ENCODE measurements around the gene ACAT1. TPM values are rescaled to one million over a fixed set of nuclear protein-coding genes. Genes with fewer than 3 reads are reported as not detected.
A peak's percentile ranks its signal among the peaks of the same experiment; 100 is the strongest.

The ACAT1 gene
- total RNA-seq, 2 donors from 2014 or later, result 15.8 to 18.8 TPM

GRCh38 chr11:108101090-108101775 lies 20.1 kb upstream of the ACAT1 start:
- Histone ChIP-seq H3K4me3 (ENCODE audit: low read length) (no peak overlapping the region), H3K9ac (ENCODE audit: extremely low read depth, low read length, poor library complexity, severe bottlenecking) (no peak overlapping the region), H3K36me3 (ENCODE audit: control insufficient read depth, insufficient read depth, low read length) (peaks cover 74% of the 10 kb centered on the region), H3K27ac (ENCODE audit: low read depth, low read length) (no peak overlapping the region), H3K9me3 (ENCODE audit: control insufficient read depth, low read length) (no peaks in the 10 kb centered on the region), H3K4me1 (ENCODE audit: control insufficient read depth, insufficient read depth, low read length) (no peaks in the 10 kb centered on the region), H3K27me3 (ENCODE audit: control insufficient read depth, insufficient read depth, low read length, poor library complexity, severe bottlenecking) (no peaks in the 10 kb centered on the region)
- 90 to 100% methylated on average over 1 of the region's 1 CpG for WGBS, 2 experiments (ENCODE audit: insufficient coverage in 1 of 2, insufficient read length in 1 of 2)
- Mint-ChIP-seq H3K36me3 (ENCODE audit: low read depth) (peaks cover 51% of the 10 kb centered on the region), H3K4me3 (no peak overlapping the region), H3K4me1 (no peaks in the 10 kb centered on the region), H3K9me3 (no peaks in the 10 kb centered on the region), H3K27ac (no peak overlapping the region), H3K27me3 (ENCODE audit: insufficient read depth) (no peaks in the 10 kb centered on the region)
- TF ChIP-seq, protein P1, sequence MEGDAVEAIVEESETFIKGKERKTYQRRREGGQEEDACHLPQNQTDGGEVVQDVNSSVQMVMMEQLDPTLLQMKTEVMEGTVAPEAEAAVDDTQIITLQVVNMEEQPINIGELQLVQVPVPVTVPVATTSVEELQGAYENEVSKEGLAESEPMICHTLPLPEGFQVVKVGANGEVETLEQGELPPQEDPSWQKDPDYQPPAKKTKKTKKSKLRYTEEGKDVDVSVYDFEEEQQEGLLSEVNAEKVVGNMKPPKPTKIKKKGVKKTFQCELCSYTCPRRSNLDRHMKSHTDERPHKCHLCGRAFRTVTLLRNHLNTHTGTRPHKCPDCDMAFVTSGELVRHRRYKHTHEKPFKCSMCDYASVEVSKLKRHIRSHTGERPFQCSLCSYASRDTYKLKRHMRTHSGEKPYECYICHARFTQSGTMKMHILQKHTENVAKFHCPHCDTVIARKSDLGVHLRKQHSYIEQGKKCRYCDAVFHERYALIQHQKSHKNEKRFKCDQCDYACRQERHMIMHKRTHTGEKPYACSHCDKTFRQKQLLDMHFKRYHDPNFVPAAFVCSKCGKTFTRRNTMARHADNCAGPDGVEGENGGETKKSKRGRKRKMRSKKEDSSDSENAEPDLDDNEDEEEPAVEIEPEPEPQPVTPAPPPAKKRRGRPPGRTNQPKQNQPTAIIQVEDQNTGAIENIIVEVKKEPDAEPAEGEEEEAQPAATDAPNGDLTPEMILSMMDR (conservative IDR thresholded peaks at IDR 0.05), result no peak
- DNase-seq, result no peak

GRCh38 chr11:108111126-108111525 lies 10.2 kb upstream of the ACAT1 start:
- no peaks in the 10 kb centered on the region for H3K9me3 Mint-ChIP-seq
- no peak for DNase-seq
- Histone ChIP-seq H3K36me3 (ENCODE audit: control insufficient read depth, insufficient read depth, low read length) (peaks cover 23% of the 10 kb centered on the region), H3K9me3 (ENCODE audit: control insufficient read depth, low read length) (no peaks in the 10 kb centered on the region), H3K27ac (ENCODE audit: low read depth, low read length) (no peak overlapping the region), H3K27me3 (ENCODE audit: control insufficient read depth, insufficient read depth, low read length, poor library complexity, severe bottlenecking) (no peaks in the 10 kb centered on the region), H3K4me3 (ENCODE audit: low read length) (no peak overlapping the region), H3K9ac (ENCODE audit: extremely low read depth, low read length, poor library complexity, severe bottlenecking) (no peak overlapping the region), H3K4me1 (ENCODE audit: control insufficient read depth, insufficient read depth, low read length) (no peaks in the 10 kb centered on the region)
- H3K4me3 Mint-ChIP-seq, result no peak overlapping the region
- H3K4me1 Mint-ChIP-seq, result no peaks in the 10 kb centered on the region
- 92 to 93% methylated on average over 3 to 4 of the region's 4 CpGs for WGBS, 2 experiments (ENCODE audit: insufficient coverage in 1 of 2, insufficient read length in 1 of 2)
- H3K36me3 Mint-ChIP-seq (ENCODE audit: low read depth), result peaks cover under 1% of the 10 kb centered on the region
- no peak overlapping the region for H3K27ac Mint-ChIP-seq
- no peaks in the 10 kb centered on the region for H3K27me3 Mint-ChIP-seq (ENCODE audit: insufficient read depth)
- TF ChIP-seq, protein P1 (conservative IDR thresholded peaks at IDR 0.05), result peak; percentile 27

DNA sequence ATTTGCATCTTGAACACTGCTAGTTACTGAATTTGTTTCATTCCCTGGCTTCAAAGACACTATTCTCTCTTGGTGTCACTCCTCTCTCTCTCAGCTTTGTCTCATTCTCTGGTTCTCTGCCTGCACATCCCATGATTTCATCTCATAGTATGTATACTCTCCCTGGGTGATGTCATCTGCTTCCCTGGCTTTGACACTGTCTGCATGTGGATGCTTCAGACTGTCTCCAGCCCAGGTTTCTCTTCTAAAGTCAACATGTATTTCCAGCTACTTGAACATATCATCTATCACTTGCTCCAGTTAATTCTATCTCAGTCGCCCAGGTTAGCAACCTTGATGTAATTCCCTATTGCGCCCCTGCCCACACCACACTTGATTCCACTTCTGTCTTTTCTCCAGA lies 9.3 kb upstream of the ACAT1 start:
- no peak overlapping the region for H3K27ac ChIP-seq (ENCODE audit: low read depth, low read length)
- H3K9me3 Mint-ChIP-seq, result no peaks in the 10 kb centered on the region
- H3K9me3 ChIP-seq (ENCODE audit: control insufficient read depth, low read length), result no peaks in the 10 kb centered on the region
- H3K4me3 ChIP-seq (ENCODE audit: low read length), result no peak overlapping the region
- no peaks in the 10 kb centered on the region for H3K27me3 ChIP-seq (ENCODE audit: control insufficient read depth, insufficient read depth, low read length, poor library complexity, severe bottlenecking)
- no peaks in the 10 kb centered on the region for H3K27me3 Mint-ChIP-seq (ENCODE audit: insufficient read depth)
- 93 to 96% methylated on average over 2 of the region's 2 CpGs for WGBS, 2 experiments (ENCODE audit: insufficient coverage in 1 of 2, insufficient read length in 1 of 2)
- peaks cover 16% of the 10 kb centered on the region for H3K36me3 ChIP-seq (ENCODE audit: control insufficient read depth, insufficient read depth, low read length)
- H3K27ac Mint-ChIP-seq, result no peak overlapping the region
- TF ChIP-seq, protein P1 (conservative IDR thresholded peaks at IDR 0.05), result no peak
- no peak overlapping the region for H3K4me3 Mint-ChIP-seq
- DNase-seq, result no peak
- no peaks in the 10 kb centered on the region for H3K36me3 Mint-ChIP-seq (ENCODE audit: low read depth)
- H3K4me1 Mint-ChIP-seq, result no peaks in the 10 kb centered on the region
- no peaks in the 10 kb centered on the region for H3K4me1 ChIP-seq (ENCODE audit: control insufficient read depth, insufficient read depth, low read length)
- H3K9ac ChIP-seq (ENCODE audit: extremely low read depth, low read length, poor library complexity, severe bottlenecking), result no peak overlapping the region
